GM12878 (cell line): Measurements from ENCODE around the gene FAS. TPM values are rescaled to one million over a fixed set of nuclear protein-coding genes. Genes with fewer than 3 reads are reported as not detected.

Experiments used
- KAT2A ChIP-seq: conservative IDR thresholded peaks from 2 replicates; pipeline ENCODE4 v1.6.1; 2011; ENCODE audit warnings: low read depth, low read length; ENCODE audit not compliant: control insufficient read depth
- NBN ChIP-seq: fragments of 450-650 bp; IDR thresholded peaks from 2 replicates; pipeline ENCODE4 v1.6.1; 2016
- NKRF ChIP-seq: fragments of 450-650 bp; conservative IDR thresholded peaks from 2 replicates; pipeline ENCODE4 v1.6.1; 2017; ENCODE audit warnings: mild to moderate bottlenecking, moderate library complexity
- NR2F1 ChIP-seq: fragments of 450-650 bp; conservative IDR thresholded peaks from 2 replicates; pipeline ENCODE4 v1.6.1; 2017; ENCODE audit warnings: mild to moderate bottlenecking
- RAD21 ChIP-seq: IDR thresholded peaks from 2 replicates; pipeline ENCODE4 v1.6.1; 2011; ENCODE audit warnings: mild to moderate bottlenecking, low read depth, low read length, moderate library complexity; ENCODE audit not compliant: insufficient read depth
- STAT3 ChIP-seq: IDR thresholded peaks from 2 replicates; pipeline ENCODE4 v1.6.1; 2011; ENCODE audit warnings: low read depth, low read length, improper control_type of control experiment
- ZBTB40 ChIP-seq: fragments of 450-650 bp; IDR thresholded peaks from 2 replicates; pipeline ENCODE4 v1.6.1; 2016; ENCODE audit warnings: mild to moderate bottlenecking, moderate library complexity, borderline replicate concordance
- polyA plus RNA-seq, 11 experiments: library from polyadenylated mRNA; depleted of rRNA in 4 of 11; unstranded in 6 of 11; stranded (reverse) in 5 of 11; fragments of >200 nt; fragmentation: Nextera tagmentation in 4 of 11; fragmentation: Illumina TruSeq in 1 of 11; extraction: Ambion mirVana in 4 of 11; extraction: Trizol in 1 of 11; gene quantifications; 1 replicate in 1 of 11; 2 replicates in 10 of 11; pipeline versions ENCODE4 v1.2.1 to v1.2.3, GENCODE V29; 2011 to 2016; ENCODE audit warnings: inconsistent platforms in 2 of 11, missing spikeins in 2 of 11, low read depth in 1 of 11
- total RNA-seq, 4 experiments: library from RNA; depleted of rRNA in 3 of 4; stranded (reverse); fragments of >200 nt in 3 of 4; fragmentation: Illumina TruSeq in 1 of 4; extraction: Trizol in 1 of 4; gene quantifications; 2 replicates each; pipeline versions ENCODE4 v1.2.1 to v1.2.3, GENCODE V29; 2013 to 2021
- TF ChIP-seq, protein P1 (sequence below): IDR thresholded peaks from 2 replicates; pipeline ENCODE4 v1.6.1; 2011; ENCODE audit warnings: borderline replicate concordance, low read depth, mild to moderate bottlenecking, moderate library complexity, mixed read lengths, low read length; ENCODE audit not compliant: insufficient read depth; ENCODE audit errors: extremely low read length

FAS gene
- total and polyA plus RNA-seq, 10 of the 15 experiments (the other 5 are each of a cell fraction or from before 2014, with no cell fraction given): 50.1 to 147 (median 69.9) TPM

DNA sequence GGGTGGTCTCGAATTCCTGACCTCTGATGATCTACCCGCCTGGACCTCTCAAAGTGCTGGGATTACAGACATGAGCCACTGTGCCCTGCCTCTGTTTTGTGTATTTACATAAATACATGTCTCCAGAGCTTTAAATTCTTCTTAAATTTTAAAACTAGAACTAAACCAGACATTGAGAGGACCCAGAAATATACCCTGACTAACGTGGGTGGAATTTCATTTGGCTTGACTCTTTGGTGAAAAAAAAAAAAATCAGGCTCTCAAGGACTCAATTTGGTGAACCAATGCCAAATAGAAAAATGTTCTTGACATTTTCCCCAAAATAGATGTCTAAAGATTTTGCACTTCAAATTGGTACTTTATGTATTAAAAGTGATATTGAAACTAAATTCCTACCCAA, 16.6 kb upstream of the FAS start (continued):
- TF ChIP-seq NKRF (no peak), NBN (no peak), STAT3 (no peak), NR2F1 (no peak), RAD21 (no peak), ZBTB40 (no peak), KAT2A (no peak)
- TF ChIP-seq, protein P1, sequence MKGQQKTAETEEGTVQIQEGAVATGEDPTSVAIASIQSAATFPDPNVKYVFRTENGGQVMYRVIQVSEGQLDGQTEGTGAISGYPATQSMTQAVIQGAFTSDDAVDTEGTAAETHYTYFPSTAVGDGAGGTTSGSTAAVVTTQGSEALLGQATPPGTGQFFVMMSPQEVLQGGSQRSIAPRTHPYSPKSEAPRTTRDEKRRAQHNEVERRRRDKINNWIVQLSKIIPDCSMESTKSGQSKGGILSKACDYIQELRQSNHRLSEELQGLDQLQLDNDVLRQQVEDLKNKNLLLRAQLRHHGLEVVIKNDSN: no peak
- TF ChIP-seq, all 136 proteins: peak for 0
